ENCODE measurements around the gene RIIAD1. TPM values are rescaled to one million over a fixed set of nuclear protein-coding genes. Genes with fewer than 3 reads are reported as not detected.

RIIAD1 gene
- total and polyA plus RNA-seq, 7 experiments from 2014 or later = not detected

GRCh38 chr1:151714820-151715725, 6.2 kb upstream of the RIIAD1 start:
- peaks cover 0 to 9% of the 10 kb centered on the region in 2 donors for H3K27me3 ChIP-seq (ENCODE audit: control insufficient read depth in 2 of 2, insufficient read depth in 2 of 2, low read length in 2 of 2)
- H3K36me3 ChIP-seq (ENCODE audit: control insufficient read depth in 2 of 3, insufficient read depth in 3 of 3, low read length in 3 of 3) = no peaks in the 10 kb centered on the region
- no peaks in the 10 kb centered on the region for H3K4me1 ChIP-seq (ENCODE audit: control insufficient read depth in 2 of 2, insufficient read depth in 2 of 2, low read length in 2 of 2)
- intact Hi-C loops (cut with micrococcal nuclease) = no loop called here
- DNase-seq (no peak), ATAC-seq (no peak)
- peaks cover 0 to 1% (median 0%) of the 10 kb centered on the region in 11 donors for H3K9me3 Mint-ChIP-seq
- H3K4me1 Mint-ChIP-seq = peaks cover 7 to 21% (median 13%) of the 10 kb centered on the region in 7 donors
- H3K27ac ChIP-seq (ENCODE audit: low read depth, low read length) = no peak overlapping the region
- H3K4me3 ChIP-seq (ENCODE audit: low read length) = no peak overlapping the region
- POLR2A ChIA-PET = no interaction called here
- H3K27ac Mint-ChIP-seq = no peak overlapping the region
- no peak overlapping the region for H3K4me3 Mint-ChIP-seq
- CTCF ChIA-PET = interaction anchor here (0.6 kb wide), 1 partner anchor 11 kb away, joined by 3 read pairs; no protein-coding TSS in a partner anchor
- H3K27me3 Mint-ChIP-seq = peaks cover 53 to 65% (median 62%) of the 10 kb centered on the region in 5 donors
- no peaks in the 10 kb centered on the region for H3K9me3 ChIP-seq (ENCODE audit: control insufficient read depth in 2 of 3, low read length in 3 of 3)
- H3K36me3 Mint-ChIP-seq = peaks cover 0 to 5% (median 0%) of the 10 kb centered on the region in 5 donors

GRCh38 chr1:151715726-151716404, 5.5 kb upstream of the RIIAD1 start:
- no peak for ATAC-seq
- H3K9me3 Mint-ChIP-seq = peaks cover 0 to 1% (median 0%) of the 10 kb centered on the region in 11 donors
- peaks cover 60 to 73% (median 65%) of the 10 kb centered on the region in 5 donors for H3K27me3 Mint-ChIP-seq
- no peaks in the 10 kb centered on the region for H3K36me3 ChIP-seq (ENCODE audit: control insufficient read depth in 2 of 3, insufficient read depth in 3 of 3, low read length in 3 of 3)
- H3K36me3 Mint-ChIP-seq = peaks cover 0 to 5% (median 0%) of the 10 kb centered on the region in 5 donors
- H3K4me3 ChIP-seq (ENCODE audit: low read length) = no peak overlapping the region
- peaks cover 0 to 9% of the 10 kb centered on the region in 2 donors for H3K27me3 ChIP-seq (ENCODE audit: control insufficient read depth in 2 of 2, insufficient read depth in 2 of 2, low read length in 2 of 2)
- intact Hi-C loops (cut with micrococcal nuclease) = no loop called here
- ChIA-PET POLR2A (interaction anchor here (0.6 kb wide), 1 partner anchor 75 kb away, joined by 3 read pairs; no protein-coding TSS in a partner anchor), CTCF (no interaction called here)
- peaks cover 14 to 29% (median 19%) of the 10 kb centered on the region in 7 donors for H3K4me1 Mint-ChIP-seq
- peaks cover 0 to 6% of the 10 kb centered on the region in 2 donors for H3K4me1 ChIP-seq (ENCODE audit: control insufficient read depth in 2 of 2, insufficient read depth in 2 of 2, low read length in 2 of 2)
- H3K27ac ChIP-seq (ENCODE audit: low read depth, low read length) = no peak overlapping the region
- H3K9me3 ChIP-seq (ENCODE audit: control insufficient read depth in 2 of 3, low read length in 3 of 3) = no peaks in the 10 kb centered on the region
- no peak overlapping the region for H3K4me3 Mint-ChIP-seq
- no peak overlapping the region for H3K27ac Mint-ChIP-seq
- DNase-seq = no peak

GRCh38 chr1:151716405-151716762, 4.9 kb upstream of the RIIAD1 start:
- H3K27ac Mint-ChIP-seq = no peak overlapping the region
- peaks cover 0 to 1% (median 0%) of the 10 kb centered on the region in 11 donors for H3K9me3 Mint-ChIP-seq
- H3K36me3 ChIP-seq (ENCODE audit: control insufficient read depth in 2 of 3, insufficient read depth in 3 of 3, low read length in 3 of 3) = no peaks in the 10 kb centered on the region
- H3K9me3 ChIP-seq (ENCODE audit: control insufficient read depth in 2 of 3, low read length in 3 of 3) = no peaks in the 10 kb centered on the region
- H3K4me3 ChIP-seq (ENCODE audit: low read length) = no peak overlapping the region
- H3K4me1 Mint-ChIP-seq = peaks cover 17 to 34% (median 23%) of the 10 kb centered on the region in 7 donors
- no peak for ATAC-seq
- DNase-seq = no peak
- peaks cover 0 to 5% (median 0%) of the 10 kb centered on the region in 5 donors for H3K36me3 Mint-ChIP-seq
- H3K4me3 Mint-ChIP-seq = peak overlapping the region in 1 of 10 donors; percentile 63
- H3K27me3 Mint-ChIP-seq = peaks cover 60 to 73% (median 65%) of the 10 kb centered on the region in 5 donors
- intact Hi-C loops (cut with micrococcal nuclease) = no loop called here
- H3K27ac ChIP-seq (ENCODE audit: low read depth, low read length) = no peak overlapping the region
- H3K27me3 ChIP-seq (ENCODE audit: control insufficient read depth in 2 of 2, insufficient read depth in 2 of 2, low read length in 2 of 2) = peaks cover 0 to 9% of the 10 kb centered on the region in 2 donors
- CTCF ChIA-PET = no interaction called here
- POLR2A ChIA-PET = interaction anchor here (0.6 to 0.7 kb wide), 2 partner anchors 22 to 75 kb away, joined by 3 read pairs; no protein-coding TSS in a partner anchor
- peaks cover under 1 to 9% of the 10 kb centered on the region in 2 donors for H3K4me1 ChIP-seq (ENCODE audit: control insufficient read depth in 2 of 2, insufficient read depth in 2 of 2, low read length in 2 of 2)

- H3K27ac ChIP-seq (ENCODE audit: low read depth, low read length) = no peak within 1 kb of the TSS
- peaks cover 60 to 71% (median 68%) of the 10 kb centered on the region in 5 donors for H3K27me3 Mint-ChIP-seq
- H3K36me3 Mint-ChIP-seq = peaks cover 0 to 5% (median 0%) of the 10 kb centered on the region in 5 donors
- intact Hi-C loops (cut with micrococcal nuclease) = no loop called here
- H3K4me1 Mint-ChIP-seq = peaks cover 19 to 39% (median 26%) of the 10 kb centered on the region in 7 donors
- peak within 1 kb of the TSS in 2 of 9 donors; percentile 26 to 75 for H3K27ac Mint-ChIP-seq
- H3K4me3 ChIP-seq (ENCODE audit: low read length) = no peak within 1 kb of the TSS
- peak within 1 kb of the TSS in 8 of 10 donors; percentile 7 to 83 (median 40) for H3K4me3 Mint-ChIP-seq
- ATAC-seq (peak; percentile 49), DNase-seq (peak in 6 of 9 donors; percentile 18 to 40 (median 32))
- H3K9me3 Mint-ChIP-seq = peaks cover 0 to 1% (median 0%) of the 10 kb centered on the region in 11 donors
- H3K4me1 ChIP-seq (ENCODE audit: control insufficient read depth in 2 of 2, insufficient read depth in 2 of 2, low read length in 2 of 2) = peaks cover 6 to 14% of the 10 kb centered on the region in 2 donors
- H3K9me3 ChIP-seq (ENCODE audit: control insufficient read depth in 2 of 3, low read length in 3 of 3) = no peaks in the 10 kb centered on the region
- peaks cover 0 to 9% of the 10 kb centered on the region in 2 donors for H3K27me3 ChIP-seq (ENCODE audit: control insufficient read depth in 2 of 2, insufficient read depth in 2 of 2, low read length in 2 of 2)
- ChIA-PET CTCF (no interaction called here), POLR2A (interaction anchor here (0.7 kb wide), 1 partner anchor 22 kb away, joined by 3 read pairs; no protein-coding TSS in a partner anchor)
- no peaks in the 10 kb centered on the region for H3K36me3 ChIP-seq (ENCODE audit: control insufficient read depth in 2 of 3, insufficient read depth in 3 of 3, low read length in 3 of 3)
Measured at GRCh38 chr1:151716771-151717631, 4.3 kb upstream of the RIIAD1 start, which contains the start of gene CELF3. Gene CELF3 (minus strand): TSS chr1:151716803. CDS start chr1:151716020, 783 bp downstream.

- Mint-ChIP-seq H3K27me3 (peaks cover 60 to 81% (median 67%) of the 10 kb centered on the region in 5 donors), H3K4me1 (peaks cover 19 to 41% (median 26%) of the 10 kb centered on the region in 7 donors), H3K4me3 (peak overlapping the region in 1 of 10 donors; percentile 7), H3K9me3 (peaks cover 0 to 1% (median 0%) of the 10 kb centered on the region in 11 donors), H3K36me3 (peaks cover 0 to 5% (median 0%) of the 10 kb centered on the region in 5 donors), H3K27ac (no peak overlapping the region)
- CTCF ChIA-PET = no interaction called here
- ATAC-seq (no peak), DNase-seq (no peak)
- intact Hi-C loops (cut with micrococcal nuclease) = no loop called here
- no peak overlapping the region for H3K4me3 ChIP-seq (ENCODE audit: low read length)
- H3K9me3 ChIP-seq (ENCODE audit: control insufficient read depth in 2 of 3, low read length in 3 of 3) = no peaks in the 10 kb centered on the region
- peaks cover 9 to 14% of the 10 kb centered on the region in 2 donors for H3K4me1 ChIP-seq (ENCODE audit: control insufficient read depth in 2 of 2, insufficient read depth in 2 of 2, low read length in 2 of 2)
- H3K27ac ChIP-seq (ENCODE audit: low read depth, low read length) = no peak overlapping the region
- POLR2A ChIA-PET = no interaction called here
- H3K27me3 ChIP-seq (ENCODE audit: control insufficient read depth in 2 of 2, insufficient read depth in 2 of 2, low read length in 2 of 2) = peaks cover 0 to 9% of the 10 kb centered on the region in 2 donors
- H3K36me3 ChIP-seq (ENCODE audit: control insufficient read depth in 2 of 3, insufficient read depth in 3 of 3, low read length in 3 of 3) = no peaks in the 10 kb centered on the region
Measured at GRCh38 chr1:151718011-151718431, 3.3 kb upstream of the RIIAD1 start.

Data from naive thymus-derived CD4-positive, alpha-beta T cell (primary cell).